HG03159 (cell line): ENCODE results near the gene STXBP5L.
"Not testable (repeated sequence)": the region's sequence is repeated elsewhere in the genome, so short reads cannot be mapped to it uniquely, and the experiment has no call there.

Experiments
- ATAC-seq: cut with Tn5 transposase; IDR thresholded peaks from one replicate; pipeline ENCODE4 v1.9.1; 2021; ENCODE audit warnings: mild to moderate bottlenecking, moderate library complexity; ENCODE audit not compliant: unreplicated experiment

Gene STXBP5L

DNA sequence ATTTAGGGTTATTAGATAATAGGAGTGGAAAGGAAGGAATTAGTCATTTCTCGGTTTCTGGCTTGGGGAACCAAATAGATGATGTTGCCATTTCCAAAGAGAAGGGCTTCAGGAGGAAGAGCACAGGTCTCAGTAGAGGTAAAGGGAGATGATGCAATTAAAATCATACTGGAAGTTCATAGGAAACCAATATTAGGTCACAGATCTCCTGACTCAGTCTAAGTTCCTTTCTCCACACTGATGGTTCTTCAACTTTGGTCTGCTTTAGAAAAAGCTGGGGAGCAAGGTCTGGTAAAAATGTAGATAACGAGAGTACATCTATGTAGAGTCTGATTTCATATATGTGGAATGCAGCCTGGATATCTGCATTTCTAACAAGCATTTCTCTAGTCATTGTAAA, 506.9 kb downstream of the STXBP5L start:
- no peak for ATAC-seq

DNA sequence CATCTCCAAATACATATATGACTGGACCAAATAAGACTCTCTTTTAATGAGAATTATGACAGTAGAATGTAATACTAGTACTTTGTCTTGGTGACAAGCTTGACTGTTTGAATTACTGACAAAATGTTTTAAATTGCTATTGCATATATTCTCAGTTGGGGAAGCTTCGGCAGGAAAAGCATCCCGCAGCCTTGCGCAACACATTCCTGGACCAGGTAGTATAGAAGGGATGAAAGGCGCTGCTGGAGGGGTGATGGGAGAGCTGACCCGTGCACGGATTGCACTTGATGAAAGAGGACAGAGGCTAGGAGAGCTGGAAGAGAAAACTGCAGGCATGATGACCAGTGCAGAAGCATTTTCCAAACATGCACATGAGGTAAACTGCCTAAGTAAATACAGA, 510.2 kb downstream of the STXBP5L start:
- ATAC-seq, result no peak

DNA sequence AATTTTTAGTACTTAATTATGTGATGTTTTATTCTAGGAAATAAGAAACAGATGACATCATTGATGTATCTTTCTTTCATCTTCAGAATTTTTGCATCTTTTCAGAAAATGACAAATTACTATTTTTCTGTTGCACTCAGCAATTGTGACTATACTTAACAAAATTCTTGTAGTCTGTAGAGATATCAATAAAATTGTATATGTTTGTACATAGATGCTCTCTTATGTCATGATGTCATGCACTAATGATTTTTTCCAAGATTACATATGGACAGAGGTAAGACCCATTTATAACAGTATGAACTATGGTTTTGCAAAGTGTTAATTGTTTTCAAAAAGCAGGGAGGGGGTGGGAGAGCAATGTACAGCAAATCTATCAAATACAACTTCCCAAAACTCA, 516.5 kb downstream of the STXBP5L start:
- no peak for ATAC-seq

DNA sequence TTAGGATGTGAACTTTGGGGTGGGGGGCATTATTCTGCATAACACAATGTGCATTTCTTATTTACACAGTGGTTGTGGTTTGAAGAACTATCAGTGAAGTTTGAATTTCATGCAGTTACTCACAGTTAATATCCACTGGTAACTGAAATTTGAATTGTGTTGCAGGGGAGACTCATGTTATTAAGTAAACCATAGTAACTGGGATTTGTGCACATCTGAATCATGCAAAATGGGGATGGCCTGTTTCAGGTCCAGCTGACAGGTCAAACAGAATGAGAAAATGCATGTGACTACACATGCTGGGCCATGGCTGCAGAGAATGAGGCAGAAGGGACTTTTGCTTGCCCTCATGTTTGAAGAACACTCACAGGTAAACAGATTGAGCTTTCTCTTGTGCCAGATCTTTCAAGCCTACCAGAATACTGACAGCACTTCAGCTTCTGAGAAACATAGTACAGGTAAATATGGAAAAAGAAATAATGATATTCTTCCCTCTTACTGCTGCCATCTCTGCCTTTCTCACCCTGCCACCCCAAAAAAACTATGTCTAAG, 522.7 kb downstream of the STXBP5L start:
- ATAC-seq, result no peak

DNA sequence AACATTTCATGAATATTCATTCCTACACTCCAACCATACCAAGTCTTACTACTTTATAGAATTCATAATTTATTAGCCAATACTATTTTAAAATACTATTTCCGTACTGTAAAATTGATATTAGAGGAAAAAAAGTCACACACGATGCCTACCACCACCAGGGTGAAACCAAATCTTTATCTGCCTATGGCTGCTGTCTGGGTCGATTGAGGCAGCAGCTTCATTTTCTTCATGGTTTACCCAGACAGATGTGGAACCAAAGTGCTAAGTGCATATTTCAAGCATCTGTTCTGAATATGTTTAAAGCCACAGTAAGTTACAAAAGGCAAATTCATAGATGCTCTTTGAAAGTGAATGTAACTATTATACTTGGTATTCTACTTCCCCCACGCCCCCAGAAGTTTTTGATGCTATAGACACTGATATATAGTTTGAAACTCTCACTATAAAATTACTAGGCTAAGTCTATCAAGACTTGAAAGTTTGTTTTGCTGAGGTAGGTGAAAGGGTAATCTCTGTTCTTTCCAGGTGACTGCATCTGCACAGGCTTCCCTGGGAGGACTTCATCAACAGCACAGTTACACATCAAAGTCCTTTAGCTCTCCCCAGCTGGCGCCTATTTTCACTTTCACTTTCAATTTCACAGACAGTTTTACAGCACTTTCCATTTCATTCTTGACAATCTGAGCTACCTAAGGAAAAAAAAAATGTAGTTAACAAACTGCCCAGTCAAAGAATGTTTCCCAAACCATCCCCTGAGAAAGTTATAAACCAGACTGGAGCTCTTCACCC, 523.9 kb downstream of the STXBP5L start:
- ATAC-seq, result peak; percentile 92

DNA sequence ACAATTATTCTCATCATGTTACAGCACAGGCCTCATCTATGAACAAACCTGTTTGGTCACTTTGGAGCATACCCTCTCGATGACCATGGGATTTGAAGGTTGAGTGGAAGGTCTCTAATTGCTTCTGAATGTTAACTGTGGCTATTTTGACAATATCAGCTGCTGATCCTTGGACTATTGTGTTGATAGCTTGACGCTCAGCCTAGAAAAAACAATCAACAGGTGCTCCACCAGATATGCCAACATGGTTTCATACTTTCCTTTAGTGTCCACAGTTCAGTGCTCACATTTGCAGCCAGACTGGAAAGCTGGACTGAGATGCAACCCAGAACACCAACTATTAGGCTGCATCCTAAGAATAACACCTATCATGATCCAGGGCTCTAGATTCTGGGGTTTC, 528.1 kb downstream of the STXBP5L start:
- no peak for ATAC-seq

DNA sequence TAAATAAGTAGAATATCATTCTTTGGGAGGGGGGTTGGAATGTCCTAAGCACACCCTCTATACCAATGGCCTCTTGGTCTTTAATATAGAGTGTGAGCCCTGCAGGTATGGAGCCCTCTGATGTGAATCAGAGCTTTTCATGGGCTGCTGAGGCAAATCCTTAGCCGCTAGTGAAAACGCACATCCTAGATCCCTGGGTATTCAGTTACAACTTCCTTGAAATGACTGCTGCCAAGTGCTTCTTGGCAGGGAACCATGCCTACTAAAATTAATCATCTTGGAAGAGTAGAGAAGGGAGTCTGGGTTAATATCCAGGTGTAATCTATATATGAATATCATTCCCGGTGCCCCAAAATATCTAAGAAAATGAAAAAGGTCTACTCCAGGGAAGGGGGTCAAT, 528.6 kb downstream of the STXBP5L start:
- ATAC-seq, result no peak

DNA sequence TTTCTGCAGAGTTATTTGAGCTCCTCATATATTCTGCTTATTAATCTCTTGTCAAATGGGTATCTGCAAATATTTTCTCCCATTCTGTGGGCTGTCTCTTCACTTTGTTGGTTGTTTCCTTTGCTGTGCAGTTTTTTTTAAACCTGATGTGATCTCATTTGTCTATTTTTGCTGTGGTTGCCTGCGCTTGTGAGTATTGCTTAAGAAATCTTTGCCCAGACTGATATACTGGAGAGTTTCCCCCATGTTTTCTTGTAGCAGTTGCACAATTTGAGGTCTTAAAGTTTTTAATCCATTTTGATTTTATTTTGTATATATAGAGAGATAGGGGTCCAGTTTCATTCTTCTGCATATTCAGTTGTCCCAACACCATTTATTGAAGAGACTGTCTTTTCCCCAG, 535.5 kb downstream of the STXBP5L start:
- no peak for ATAC-seq

DNA sequence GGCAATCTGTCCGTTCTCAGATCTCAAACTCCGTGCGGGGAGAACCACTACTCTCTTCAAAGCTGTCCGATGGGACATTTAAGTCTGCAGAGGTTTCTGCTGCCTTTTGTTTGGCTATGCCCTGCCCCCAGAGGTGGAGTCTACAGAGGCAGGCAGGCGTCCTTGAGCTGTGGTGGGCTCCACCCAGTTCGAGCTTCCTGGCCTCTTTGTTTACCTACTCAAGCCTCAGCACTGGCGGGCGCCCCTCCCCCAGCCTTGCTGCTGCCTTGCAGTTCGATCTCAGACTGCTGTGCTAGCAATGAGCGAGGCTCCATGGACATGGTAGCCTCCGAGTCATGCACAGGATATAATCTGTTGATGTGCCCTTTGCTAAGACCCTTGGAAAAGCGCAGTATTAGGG, 543.7 kb downstream of the STXBP5L start:
- not testable (repeated sequence) for ATAC-seq

DNA sequence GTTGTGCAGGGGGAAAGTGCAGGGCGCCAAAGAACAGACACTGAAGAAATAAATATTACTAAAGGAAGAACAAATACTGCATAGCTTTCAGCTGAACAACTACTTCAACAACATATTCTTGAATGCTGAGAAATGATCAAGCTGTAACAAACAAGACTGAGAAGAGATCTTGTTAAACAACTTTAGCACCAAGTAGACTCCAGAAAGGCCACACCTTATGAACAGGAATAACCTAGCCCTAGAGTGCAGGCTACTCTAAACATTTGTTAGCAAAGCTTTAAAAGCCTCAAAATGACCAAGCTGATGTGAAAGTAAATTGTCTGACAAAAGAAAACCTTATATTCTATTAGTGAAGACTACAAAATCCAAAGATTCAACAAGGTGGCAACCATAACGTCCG, 554.6 kb downstream of the STXBP5L start:
- ATAC-seq, result no peak

DNA sequence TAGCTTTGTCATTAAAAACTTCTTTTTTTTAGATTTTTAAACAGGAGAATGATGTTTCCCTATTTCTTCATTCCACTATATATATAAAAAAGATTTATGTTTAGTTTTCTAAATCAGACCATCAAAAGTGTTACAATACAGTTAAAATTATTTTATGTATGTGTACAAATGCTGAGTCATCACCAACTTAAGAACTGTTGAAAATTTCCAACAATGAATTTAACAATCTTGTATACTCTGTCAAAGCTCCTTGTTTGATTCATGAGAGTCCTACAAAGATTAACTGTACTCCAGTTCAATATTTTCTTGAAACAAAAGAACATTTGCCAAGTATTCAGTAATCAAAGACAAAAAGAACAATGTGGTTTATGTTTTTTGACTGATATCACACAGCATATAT, 555.7 kb downstream of the STXBP5L start:
- ATAC-seq, result no peak

DNA sequence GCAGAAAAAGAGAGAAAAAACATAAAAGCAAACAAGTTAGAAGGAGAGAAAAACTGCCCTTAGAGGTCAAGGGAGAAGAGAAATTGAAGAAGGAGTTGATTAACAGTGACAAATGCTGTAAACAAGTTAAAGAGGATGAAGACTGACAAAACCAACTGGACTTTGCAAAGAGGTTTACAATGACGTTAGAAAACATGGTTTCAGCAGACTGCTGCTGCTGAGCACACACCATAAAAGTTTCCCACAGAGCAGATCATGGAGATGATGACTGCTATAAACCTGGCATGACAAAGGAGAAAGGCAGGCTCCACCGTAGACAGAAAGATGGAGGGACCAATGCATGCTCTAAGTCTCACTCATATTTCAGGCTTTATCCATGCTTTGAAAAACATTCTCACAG, 559.1 kb downstream of the STXBP5L start:
- ATAC-seq, result no peak

DNA sequence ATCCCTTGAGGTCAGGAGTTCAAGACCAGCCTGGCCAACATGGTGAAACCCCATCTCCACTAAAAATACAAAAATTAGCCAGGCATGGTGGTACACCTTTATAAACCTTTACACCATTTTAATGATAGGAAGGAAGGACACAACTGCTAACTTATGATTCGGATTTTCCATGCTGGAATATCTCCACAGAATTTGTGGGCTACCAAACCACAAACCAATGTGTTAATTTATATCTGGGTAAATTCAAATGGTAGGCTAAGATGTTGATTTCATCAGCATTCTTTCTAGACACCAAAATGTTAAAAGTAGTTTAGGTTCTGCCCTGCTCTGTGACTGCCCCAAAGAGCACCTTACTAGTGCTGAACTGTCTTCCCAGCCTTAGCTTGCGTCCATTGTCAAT, 565.0 kb downstream of the STXBP5L start:
- no peak for ATAC-seq
